Measurements from ENCODE around the gene OR6V1.
"Not testable (repeated sequence)": the region's sequence is repeated elsewhere in the genome, so short reads cannot be mapped to it uniquely, and the experiment has no call there.

Gene OR6V1

DNA sequence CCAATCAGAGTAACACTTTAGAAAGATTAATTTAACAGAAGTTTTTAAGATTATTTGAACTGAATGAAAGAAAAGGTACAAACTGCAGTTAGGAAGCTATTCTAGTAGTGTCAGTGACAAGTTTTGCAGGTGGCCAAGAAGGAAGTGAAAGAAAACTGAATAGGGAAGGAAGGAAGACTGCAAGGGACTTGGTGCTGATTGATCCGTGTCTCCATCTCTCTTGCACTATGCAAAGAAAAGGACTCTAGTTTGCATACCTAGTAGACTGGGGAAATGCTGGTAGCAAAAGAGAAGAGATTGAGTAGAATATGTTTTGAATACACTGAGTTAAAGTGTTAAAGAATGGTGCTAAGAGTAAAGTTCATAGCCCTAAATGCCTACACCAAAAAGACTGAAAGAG is 33.0 kb downstream of the OR6V1 start:
- TF ChIP-seq, protein P1, sequence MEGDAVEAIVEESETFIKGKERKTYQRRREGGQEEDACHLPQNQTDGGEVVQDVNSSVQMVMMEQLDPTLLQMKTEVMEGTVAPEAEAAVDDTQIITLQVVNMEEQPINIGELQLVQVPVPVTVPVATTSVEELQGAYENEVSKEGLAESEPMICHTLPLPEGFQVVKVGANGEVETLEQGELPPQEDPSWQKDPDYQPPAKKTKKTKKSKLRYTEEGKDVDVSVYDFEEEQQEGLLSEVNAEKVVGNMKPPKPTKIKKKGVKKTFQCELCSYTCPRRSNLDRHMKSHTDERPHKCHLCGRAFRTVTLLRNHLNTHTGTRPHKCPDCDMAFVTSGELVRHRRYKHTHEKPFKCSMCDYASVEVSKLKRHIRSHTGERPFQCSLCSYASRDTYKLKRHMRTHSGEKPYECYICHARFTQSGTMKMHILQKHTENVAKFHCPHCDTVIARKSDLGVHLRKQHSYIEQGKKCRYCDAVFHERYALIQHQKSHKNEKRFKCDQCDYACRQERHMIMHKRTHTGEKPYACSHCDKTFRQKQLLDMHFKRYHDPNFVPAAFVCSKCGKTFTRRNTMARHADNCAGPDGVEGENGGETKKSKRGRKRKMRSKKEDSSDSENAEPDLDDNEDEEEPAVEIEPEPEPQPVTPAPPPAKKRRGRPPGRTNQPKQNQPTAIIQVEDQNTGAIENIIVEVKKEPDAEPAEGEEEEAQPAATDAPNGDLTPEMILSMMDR (IDR thresholded peaks at IDR 0.05; ENCODE audit: extremely low read depth, missing control alignments) = no peak
- no peak for DNase-seq (ENCODE audit: low spot score)

DNA sequence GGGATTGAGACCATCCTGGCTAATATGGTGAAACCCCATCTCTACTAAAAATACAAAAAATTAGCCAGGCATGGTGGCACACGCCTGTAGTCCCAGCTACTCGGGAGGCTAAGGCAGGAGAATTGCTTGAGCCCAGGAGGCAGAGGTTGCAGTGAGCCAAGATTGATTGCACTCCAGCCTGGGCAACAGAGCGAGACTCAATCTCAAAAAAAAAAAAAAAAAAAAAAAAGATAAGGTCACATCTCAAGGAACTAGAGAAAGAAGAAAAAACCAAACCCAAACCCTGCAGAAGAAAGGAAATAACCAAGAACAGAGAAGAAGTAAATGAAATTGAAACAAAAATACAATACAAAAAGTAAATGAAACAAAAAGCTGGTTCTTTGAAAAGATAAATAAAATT is 33.5 kb downstream of the OR6V1 start:
- not testable (repeated sequence) for DNase-seq (ENCODE audit: low spot score)

DNA sequence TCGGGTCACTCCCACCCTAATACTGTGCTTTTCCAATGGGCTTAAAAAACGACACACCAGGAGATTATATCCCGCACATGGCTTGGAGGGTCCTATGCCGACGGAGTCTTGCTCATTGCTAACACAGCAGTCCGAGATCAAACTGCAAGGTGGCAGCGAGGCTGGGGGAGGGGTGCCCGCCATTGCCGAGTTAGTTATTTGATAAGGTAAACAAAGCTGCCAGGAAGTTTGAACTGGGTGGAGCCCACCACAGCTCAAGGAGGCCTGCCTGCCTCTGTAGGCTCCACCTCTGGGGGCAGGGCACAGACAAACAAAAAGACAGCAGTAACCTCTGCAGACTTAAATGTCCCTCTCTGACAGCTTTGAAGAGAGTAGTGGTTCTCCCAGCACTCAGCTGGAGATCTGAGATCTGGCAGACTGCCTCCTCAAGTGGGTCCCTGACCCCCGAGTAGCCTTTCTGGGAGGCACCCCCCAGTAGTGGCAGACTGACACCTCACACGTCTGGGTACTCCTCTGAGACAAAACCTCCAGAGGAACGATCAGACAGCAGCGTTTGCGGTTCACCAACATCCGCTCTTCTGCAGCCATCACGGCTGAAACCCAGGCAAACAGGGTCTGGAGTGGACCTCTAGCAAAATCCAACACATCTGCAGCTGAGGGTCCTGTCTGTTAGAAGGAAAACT is 36.5 kb downstream of the OR6V1 start:
- DNase-seq (ENCODE audit: low spot score) = not testable (repeated sequence)

DNA sequence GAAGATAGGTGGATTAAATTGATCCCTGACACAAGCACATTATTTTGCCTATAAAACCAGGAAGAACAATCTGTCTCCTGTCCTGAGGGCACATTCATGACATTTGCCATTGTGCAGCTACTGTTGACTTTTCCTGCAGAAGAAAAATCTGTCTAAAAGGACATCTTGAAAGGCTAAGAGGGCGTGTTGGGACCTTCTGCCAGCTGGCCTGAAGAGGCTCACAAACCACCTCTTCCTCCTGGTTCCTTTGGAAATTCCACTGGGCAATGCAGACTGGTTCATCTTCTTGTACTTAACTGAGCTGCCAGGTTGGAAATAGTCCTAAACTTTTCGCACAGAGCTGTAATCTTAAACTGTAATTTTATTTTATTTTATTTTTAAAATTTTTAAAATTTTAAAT is 44.0 kb downstream of the OR6V1 start:
- no peak for DNase-seq (ENCODE audit: low spot score)
- TF ChIP-seq, protein P1 (IDR thresholded peaks at IDR 0.05; ENCODE audit: extremely low read depth, missing control alignments) = no peak

DNA sequence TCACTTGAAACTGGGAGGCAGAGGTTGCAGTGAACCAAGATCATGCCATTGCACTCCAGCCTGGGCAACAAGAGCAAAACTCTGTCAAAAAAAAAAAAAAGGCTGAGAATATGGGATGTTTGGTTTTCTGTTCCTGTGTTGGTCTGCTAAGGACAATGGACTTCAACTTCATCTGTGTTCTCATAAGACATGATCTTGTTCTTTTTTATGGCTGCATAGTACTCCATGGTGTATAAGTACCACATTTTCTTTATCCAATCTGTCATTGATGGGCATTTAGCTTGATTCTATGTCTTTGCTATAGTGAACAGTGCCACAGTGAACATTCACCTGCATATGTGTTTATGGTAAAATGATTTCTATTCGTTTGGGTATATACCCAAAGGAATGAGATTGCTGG is 47.4 kb downstream of the OR6V1 start:
- DNase-seq (ENCODE audit: low spot score) = not testable (repeated sequence)
